Right kidney (tissue), 1 donor: ENCODE results near the gene RCAN2.
A peak's percentile ranks its signal among the peaks of the same experiment; 100 is the strongest.
"Not testable (repeated sequence)": the region's sequence is repeated elsewhere in the genome, so short reads cannot be mapped to it uniquely, and the experiment has no call there.

ENCODE experiments used
- DNase-seq: peaks from one replicate; pipeline ENCODE4 v3.0.0-alpha.2; 2016

RCAN2 gene

GRCh38 chr6:46440641-46441040 is 50.6 kb downstream of the RCAN2 start:
- no peak for DNase-seq

- no peak for DNase-seq
Observed at GRCh38 chr6:46440141-46440540, 51.1 kb downstream of the RCAN2 start.

GRCh38 chr6:46438245-46438644 is 53.0 kb downstream of the RCAN2 start:
- DNase-seq: no peak

- DNase-seq: no peak
Observed at GRCh38 chr6:46437671-46438221, 53.5 kb downstream of the RCAN2 start.

GRCh38 chr6:46422619-46423018 is 68.6 kb downstream of the RCAN2 start:
- no peak for DNase-seq

GRCh38 chr6:46421939-46422338 is 69.3 kb downstream of the RCAN2 start:
- no peak for DNase-seq

DNA sequence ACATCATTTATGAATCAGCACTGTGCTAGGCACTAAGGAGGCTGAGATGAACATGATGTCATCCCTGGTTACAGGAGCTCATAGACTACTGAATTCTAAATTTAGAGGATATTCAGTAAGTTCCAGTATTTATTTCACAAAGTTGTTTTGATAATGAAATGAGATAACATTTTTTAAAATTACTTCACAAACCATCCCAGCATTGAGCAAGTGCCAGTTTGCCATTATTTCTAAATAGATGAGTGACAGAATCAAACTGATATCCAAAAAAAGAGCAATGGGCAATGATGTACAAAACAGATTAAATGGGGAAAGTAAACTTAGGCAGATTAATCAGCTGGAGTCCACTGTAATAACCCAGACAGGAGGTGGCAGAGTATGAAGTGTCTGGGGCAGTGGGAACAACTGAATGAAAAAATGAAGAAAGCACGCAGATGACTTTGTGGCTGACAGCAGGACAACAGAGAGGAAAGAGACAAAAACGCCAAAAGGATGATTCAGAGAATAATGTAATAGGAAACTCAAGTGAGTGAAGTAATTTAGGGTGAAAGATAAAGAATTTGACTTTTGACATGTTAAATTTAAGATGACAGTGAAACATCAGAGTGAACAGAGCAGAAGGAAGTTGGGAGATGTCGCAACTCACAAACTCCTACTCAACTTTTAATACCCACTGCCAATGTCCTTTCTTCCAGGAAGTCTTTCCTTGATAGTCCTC is 70.2 kb downstream of the RCAN2 start:
- no peak for DNase-seq

- no peak for DNase-seq
Observed at GRCh38 chr6:46419576-46420002, 71.7 kb downstream of the RCAN2 start.

GRCh38 chr6:46414398-46414797 is 76.9 kb downstream of the RCAN2 start:
- no peak for DNase-seq

GRCh38 chr6:46412662-46413061 is 78.6 kb downstream of the RCAN2 start:
- DNase-seq: no peak

DNA sequence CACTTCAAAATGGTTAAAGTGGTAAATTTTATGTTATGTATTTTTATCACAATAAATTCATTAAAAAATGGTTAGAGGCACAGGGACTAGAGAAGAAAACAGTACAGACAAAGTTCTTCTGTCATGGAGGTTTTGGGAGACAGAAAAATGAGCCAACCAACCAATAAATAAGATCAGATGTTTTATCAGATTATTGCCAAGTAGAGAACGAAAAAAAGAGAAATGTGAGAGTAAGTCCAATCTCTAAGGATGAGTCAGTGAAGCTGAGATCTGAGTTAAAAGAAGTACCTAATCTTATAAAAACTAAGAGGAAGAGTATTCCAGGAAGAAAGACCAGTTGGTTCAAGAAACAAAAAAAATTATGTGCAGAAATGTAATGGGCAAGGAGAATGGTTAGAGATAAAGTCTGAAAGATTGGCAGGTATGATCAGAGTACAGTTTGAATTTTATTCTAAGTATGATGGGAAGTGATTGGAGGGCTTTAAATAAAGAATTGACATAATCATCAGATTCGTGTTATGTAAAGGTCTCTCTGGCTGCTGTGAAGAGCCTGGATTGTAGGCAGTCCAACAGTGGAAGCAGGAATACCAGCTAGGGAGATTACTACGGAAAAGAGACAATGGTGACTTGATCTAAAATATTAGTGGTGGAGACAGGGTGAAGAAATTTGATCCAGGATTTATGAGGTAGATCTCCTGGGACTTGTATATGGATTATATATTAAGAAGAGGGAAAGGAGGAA is 79.6 kb downstream of the RCAN2 start:
- DNase-seq: no peak

- no peak for DNase-seq
Observed at GRCh38 chr6:46410334-46410953, 80.8 kb downstream of the RCAN2 start.

DNA sequence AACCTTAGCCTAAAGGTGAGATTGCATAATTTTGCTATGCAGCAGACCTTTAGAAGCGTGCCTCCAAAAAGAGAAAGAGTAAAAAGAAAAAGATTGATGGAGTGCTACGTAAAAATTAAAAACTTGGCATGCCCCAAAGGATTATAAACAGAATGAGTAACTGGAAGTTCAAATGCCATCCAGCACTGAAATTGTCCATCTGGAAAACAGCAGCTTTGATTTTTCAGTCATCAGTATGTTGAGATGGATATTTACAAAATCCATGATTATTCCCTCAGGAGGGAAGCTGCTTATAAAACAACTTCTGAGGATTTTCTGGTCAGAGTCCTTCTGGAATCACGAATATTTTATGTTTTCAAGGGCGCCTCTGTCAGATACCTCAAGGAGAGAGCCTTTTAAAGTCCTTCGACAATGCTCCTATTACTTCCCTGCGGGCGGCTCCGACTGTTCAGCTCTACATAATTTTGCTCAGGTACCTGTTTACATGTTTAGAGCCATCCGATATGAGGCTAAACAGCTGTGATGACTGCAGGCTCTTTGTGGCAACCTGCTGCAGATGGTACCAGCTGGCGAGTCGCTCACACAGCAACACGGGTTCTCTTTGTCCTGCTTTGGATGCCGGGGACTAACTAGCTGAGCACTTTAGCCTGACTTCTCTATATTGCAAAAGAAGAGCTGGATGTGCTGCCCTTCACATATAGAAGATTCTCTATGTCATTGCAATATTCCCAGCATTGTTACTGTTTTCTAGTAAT is 83.3 kb downstream of the RCAN2 start:
- peak; percentile 31 for DNase-seq

DNA sequence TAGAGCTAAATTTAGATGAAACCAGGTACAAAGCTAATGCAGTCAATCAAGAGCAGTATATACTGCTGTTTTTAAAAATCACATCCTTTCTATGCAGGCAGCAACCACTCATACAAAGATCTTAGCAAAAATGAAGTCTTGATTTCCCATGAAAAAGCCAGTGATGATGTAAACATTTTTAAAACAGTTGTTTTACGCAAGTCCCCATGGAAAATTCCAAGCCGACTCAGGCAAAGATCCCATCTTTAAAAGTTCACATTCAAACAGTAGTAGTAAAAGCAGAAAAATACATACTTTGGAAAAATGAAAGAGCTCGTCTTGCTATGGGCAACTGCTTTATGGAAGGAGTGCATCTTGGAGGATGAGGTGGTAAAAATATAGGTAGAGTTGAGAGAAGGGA is 84.0 kb downstream of the RCAN2 start:
- DNase-seq: no peak

DNA sequence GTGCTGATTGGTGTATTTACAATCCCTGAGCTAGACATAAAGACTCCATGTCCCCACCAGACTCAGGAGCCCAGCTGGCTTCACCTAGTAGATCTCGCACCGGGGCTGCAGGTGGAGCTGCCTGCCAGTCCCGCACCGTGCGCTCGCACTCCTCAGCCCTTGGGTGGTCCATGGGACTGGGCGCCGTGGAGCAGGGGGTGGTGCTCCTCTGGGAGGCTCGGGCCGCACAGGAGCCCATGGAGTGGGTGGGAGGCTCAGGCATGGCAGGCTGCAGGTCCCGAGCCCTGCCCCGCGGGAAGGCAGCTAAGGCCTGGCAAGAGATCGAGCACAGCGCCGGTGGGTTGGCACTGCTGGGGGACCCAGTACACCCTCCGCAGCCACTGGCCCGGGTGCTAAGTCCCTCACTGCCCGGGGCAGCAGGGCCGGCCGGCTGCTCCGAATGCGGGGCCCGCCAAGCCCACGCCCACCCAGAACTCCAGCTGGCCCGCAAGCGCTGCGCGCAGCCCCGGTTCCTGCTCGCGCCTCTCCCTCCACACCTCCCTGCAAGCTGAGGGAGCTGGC is 85.5 kb downstream of the RCAN2 start:
- not testable (repeated sequence) for DNase-seq

DNA sequence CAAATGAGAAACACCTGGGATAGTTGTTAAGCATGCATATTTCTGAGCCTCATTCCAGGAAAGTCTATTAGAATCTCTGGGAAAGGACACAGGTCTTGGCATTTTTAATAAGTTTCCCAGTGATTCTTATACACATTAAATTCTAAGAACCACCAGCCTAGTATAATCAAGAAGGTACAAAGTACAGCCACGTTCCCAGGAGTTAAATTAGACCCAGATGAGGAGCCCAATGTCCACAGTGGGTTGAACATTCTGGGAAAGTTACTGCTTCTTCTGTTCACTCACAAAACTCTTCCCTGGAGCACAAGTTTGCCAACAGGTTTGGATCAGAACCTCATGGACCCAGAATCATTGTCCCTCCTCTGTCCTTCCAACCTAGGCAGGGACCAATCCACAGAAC is 90.4 kb downstream of the RCAN2 start:
- DNase-seq: no peak

DNA sequence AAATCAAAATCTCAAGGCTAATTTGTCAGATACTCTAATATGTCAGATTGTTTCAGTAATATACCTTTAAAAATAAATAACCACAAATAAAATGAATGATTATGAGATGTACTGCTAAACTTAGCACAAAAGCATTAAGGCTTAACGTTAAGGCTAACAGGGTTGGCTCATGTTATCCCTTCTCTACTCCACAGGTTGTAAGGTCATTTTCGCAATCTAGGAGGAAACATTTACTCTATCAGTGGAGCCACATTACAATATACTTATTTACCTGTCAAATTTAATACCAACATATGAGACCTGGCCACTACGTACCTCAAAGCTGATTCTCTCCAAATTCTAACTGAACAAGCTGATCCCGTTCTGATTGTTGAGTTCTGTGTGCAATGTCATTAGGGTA is 95.7 kb downstream of the RCAN2 start:
- DNase-seq: no peak

- DNase-seq: no peak
Observed at GRCh38 chr6:46393940-46394337, 97.3 kb downstream of the RCAN2 start.

DNA sequence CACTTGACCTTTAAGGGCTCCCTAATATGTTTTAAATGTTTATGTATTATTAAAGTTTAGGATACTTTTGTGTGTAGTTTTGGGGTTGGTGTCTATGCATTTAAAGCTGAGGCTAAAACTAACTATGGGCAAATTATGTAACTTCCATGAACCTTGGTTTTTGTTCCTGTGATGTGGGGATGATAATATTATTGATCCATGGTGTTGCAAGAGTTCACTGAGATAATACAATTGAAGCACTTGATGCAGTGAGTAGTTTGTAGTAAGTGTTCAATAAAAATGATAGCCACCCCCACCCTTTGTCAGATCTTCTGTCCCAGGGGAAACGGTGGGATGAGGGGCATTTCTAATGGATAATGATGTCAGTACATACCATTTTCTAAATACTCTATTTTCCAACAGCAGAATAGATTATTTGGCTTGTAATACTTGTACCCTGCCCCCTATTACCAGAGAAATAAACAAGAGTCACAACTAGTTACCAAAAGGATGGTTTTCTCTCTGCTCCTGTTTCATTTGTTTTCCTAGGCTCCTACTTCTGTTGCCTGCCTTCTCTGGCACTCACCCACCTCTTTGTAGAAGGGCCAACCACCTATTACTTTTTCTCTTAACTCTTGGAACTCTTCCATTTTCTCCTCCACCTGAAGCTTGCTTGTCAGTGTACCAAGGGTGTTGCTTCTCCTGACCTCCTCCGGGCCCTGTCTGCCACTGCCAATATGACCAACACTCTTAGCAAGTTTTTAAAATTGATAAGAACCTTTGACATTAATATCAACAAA is 97.9 kb downstream of the RCAN2 start:
- DNase-seq: no peak

DNA sequence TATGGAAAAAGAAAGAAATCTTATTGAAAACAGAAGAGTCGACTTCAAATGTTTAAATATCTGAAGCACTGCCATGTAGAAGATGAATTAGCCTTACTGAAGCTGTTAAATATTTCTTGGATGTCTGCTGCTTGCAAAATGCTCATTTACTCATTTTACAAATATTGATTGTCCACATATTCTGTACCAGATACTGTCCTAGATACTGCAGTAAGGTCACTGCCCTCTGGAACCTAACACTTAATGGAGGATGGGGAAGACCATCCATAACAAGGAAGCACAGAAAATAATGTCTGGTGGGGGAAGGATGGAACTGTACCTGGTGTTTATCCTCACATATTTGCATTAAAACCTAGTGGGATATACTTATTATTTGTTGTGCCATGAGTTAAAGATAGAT is 99.0 kb downstream of the RCAN2 start:
- no peak for DNase-seq

- no peak for DNase-seq
Observed at GRCh38 chr6:46390153-46390876, 100.9 kb downstream of the RCAN2 start.
